ENCODE measurements around the gene DHX15. TPM values are rescaled to one million over a fixed set of nuclear protein-coding genes. Genes with fewer than 3 reads are reported as not detected.

Gene DHX15
- total RNA-seq, 1 experiment from 2014 or later, result 240 TPM

DNA sequence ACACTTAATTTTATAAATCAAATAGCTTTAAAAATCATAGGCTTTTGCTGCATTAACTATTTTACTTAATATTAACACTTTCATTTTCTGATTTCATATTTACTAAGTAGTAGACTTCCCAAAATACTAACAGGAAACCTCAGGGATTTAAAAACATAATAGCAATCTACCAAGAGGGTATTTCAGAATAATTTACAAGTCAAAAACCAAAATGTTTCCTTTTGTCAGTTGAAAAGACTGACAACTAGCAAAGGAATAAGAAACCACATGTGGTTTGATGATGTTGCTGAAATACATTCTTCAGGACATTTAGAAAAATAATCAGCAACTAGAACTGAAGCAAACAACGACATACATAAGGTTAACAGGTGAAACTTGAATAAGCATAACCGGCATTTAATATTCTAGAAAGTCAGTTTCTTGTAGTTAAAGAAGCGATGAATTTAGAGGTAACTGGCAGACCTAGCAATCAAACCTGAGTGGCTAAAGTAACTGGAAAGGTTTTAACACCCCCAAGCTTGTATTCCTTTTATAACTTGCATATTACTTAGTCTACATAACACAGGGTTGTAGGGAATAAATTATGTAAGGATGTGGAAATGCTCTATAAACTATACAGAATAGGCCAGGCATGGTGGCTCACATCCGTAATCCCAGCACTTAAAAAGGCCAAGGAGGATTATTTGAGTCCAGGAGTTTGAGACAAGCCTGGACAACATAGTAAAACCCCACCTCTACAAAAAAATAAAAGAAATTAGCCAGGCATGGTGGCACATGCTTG, 40.0 kb downstream of the DHX15 start:
- peak overlapping the region; percentile 40 for H3K4me3 Mint-ChIP-seq
- peaks cover 76% of the 10 kb centered on the region for H3K4me1 Mint-ChIP-seq
- TF ChIP-seq SP1 (CRISPR knock-in tag; conservative IDR thresholded peaks at IDR 0.05) (no peak), SOX15 (CRISPR knock-in tag; IDR thresholded peaks at IDR 0.05) (no peak), ZNF396 (CRISPR knock-in tag; IDR thresholded peaks at IDR 0.05; ENCODE audit: borderline replicate concordance) (no peak), TEAD4 (CRISPR knock-in tag; IDR thresholded peaks at IDR 0.05) (no peak), GRHL2 (CRISPR knock-in tag; IDR thresholded peaks at IDR 0.05; ENCODE audit: insufficient replicate concordance, severe bottlenecking) (no peak), ZNF671 (CRISPR knock-in tag; IDR thresholded peaks at IDR 0.05) (no peak), TP53 (CRISPR knock-in tag; IDR thresholded peaks at IDR 0.05) (no peak), FOXJ3 (CRISPR knock-in tag; IDR thresholded peaks at IDR 0.05; ENCODE audit: borderline replicate concordance) (no peak), ZNF416 (CRISPR knock-in tag; IDR thresholded peaks at IDR 0.05) (no peak), TCF7 (CRISPR knock-in tag; IDR thresholded peaks at IDR 0.05; ENCODE audit: low read depth) (no peak), PRRX2 (CRISPR knock-in tag; IDR thresholded peaks at IDR 0.05) (no peak), SMAD4 (CRISPR knock-in tag; IDR thresholded peaks at IDR 0.05) (no peak), CREM (CRISPR knock-in tag; IDR thresholded peaks at IDR 0.05) (no peak), ZNF121 (CRISPR knock-in tag; IDR thresholded peaks at IDR 0.05) (no peak)
- TF ChIP-seq, protein P1, sequence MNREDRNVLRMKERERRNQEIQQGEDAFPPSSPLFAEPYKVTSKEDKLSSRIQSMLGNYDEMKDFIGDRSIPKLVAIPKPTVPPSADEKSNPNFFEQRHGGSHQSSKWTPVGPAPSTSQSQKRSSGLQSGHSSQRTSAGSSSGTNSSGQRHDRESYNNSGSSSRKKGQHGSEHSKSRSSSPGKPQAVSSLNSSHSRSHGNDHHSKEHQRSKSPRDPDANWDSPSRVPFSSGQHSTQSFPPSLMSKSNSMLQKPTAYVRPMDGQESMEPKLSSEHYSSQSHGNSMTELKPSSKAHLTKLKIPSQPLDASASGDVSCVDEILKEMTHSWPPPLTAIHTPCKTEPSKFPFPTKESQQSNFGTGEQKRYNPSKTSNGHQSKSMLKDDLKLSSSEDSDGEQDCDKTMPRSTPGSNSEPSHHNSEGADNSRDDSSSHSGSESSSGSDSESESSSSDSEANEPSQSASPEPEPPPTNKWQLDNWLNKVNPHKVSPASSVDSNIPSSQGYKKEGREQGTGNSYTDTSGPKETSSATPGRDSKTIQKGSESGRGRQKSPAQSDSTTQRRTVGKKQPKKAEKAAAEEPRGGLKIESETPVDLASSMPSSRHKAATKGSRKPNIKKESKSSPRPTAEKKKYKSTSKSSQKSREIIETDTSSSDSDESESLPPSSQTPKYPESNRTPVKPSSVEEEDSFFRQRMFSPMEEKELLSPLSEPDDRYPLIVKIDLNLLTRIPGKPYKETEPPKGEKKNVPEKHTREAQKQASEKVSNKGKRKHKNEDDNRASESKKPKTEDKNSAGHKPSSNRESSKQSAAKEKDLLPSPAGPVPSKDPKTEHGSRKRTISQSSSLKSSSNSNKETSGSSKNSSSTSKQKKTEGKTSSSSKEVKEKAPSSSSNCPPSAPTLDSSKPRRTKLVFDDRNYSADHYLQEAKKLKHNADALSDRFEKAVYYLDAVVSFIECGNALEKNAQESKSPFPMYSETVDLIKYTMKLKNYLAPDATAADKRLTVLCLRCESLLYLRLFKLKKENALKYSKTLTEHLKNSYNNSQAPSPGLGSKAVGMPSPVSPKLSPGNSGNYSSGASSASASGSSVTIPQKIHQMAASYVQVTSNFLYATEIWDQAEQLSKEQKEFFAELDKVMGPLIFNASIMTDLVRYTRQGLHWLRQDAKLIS (CRISPR knock-in tag; IDR thresholded peaks at IDR 0.05; ENCODE audit: borderline replicate concordance), result no peak
- TF ChIP-seq, protein P2, sequence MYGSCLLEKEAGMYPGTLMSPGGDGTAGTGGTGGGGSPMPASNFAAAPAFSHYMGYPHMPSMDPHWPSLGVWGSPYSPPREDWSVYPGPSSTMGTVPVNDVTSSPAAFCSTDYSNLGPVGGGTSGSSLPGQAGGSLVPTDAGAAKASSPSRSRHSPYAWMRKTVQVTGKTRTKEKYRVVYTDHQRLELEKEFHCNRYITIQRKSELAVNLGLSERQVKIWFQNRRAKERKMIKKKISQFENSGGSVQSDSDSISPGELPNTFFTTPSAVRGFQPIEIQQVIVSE (CRISPR knock-in tag; IDR thresholded peaks at IDR 0.05; ENCODE audit: borderline replicate concordance), result no peak
- TF ChIP-seq, protein P3, sequence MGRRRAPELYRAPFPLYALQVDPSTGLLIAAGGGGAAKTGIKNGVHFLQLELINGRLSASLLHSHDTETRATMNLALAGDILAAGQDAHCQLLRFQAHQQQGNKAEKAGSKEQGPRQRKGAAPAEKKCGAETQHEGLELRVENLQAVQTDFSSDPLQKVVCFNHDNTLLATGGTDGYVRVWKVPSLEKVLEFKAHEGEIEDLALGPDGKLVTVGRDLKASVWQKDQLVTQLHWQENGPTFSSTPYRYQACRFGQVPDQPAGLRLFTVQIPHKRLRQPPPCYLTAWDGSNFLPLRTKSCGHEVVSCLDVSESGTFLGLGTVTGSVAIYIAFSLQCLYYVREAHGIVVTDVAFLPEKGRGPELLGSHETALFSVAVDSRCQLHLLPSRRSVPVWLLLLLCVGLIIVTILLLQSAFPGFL (CRISPR knock-in tag; IDR thresholded peaks at IDR 0.05; ENCODE audit: borderline replicate concordance), result no peak
- TF ChIP-seq, protein P4, sequence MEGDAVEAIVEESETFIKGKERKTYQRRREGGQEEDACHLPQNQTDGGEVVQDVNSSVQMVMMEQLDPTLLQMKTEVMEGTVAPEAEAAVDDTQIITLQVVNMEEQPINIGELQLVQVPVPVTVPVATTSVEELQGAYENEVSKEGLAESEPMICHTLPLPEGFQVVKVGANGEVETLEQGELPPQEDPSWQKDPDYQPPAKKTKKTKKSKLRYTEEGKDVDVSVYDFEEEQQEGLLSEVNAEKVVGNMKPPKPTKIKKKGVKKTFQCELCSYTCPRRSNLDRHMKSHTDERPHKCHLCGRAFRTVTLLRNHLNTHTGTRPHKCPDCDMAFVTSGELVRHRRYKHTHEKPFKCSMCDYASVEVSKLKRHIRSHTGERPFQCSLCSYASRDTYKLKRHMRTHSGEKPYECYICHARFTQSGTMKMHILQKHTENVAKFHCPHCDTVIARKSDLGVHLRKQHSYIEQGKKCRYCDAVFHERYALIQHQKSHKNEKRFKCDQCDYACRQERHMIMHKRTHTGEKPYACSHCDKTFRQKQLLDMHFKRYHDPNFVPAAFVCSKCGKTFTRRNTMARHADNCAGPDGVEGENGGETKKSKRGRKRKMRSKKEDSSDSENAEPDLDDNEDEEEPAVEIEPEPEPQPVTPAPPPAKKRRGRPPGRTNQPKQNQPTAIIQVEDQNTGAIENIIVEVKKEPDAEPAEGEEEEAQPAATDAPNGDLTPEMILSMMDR (IDR thresholded peaks at IDR 0.05), result no peak
- TF ChIP-seq, protein P5, sequence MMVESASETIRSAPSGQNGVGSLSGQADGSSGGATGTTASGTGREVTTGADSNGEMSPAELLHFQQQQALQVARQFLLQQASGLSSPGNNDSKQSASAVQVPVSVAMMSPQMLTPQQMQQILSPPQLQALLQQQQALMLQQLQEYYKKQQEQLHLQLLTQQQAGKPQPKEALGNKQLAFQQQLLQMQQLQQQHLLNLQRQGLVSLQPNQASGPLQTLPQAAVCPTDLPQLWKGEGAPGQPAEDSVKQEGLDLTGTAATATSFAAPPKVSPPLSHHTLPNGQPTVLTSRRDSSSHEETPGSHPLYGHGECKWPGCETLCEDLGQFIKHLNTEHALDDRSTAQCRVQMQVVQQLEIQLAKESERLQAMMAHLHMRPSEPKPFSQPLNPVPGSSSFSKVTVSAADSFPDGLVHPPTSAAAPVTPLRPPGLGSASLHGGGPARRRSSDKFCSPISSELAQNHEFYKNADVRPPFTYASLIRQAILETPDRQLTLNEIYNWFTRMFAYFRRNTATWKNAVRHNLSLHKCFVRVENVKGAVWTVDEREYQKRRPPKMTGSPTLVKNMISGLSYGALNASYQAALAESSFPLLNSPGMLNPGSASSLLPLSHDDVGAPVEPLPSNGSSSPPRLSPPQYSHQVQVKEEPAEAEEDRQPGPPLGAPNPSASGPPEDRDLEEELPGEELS (CRISPR knock-in tag; IDR thresholded peaks at IDR 0.05), result no peak
- ChIA-PET POLR2A (interaction anchor here (0.5 to 1.3 kb wide), 2 partner anchors 31 to 35 kb away, joined by 3 read pairs; no protein-coding TSS in a partner anchor), CTCF (interaction anchor here (0.9 kb wide), 1 partner anchor 29 kb away, joined by 3 read pairs; no protein-coding TSS in a partner anchor)
- H3K9me3 Mint-ChIP-seq, result no peaks in the 10 kb centered on the region
- DNase-seq (ENCODE audit: low spot score) (no peak), ATAC-seq (peak; percentile 32)
- peak overlapping the region; percentile 88 for H3K27ac Mint-ChIP-seq
- peaks cover 58% of the 10 kb centered on the region for H3K36me3 Mint-ChIP-seq
- H3K27me3 Mint-ChIP-seq (ENCODE audit: low read depth), result no peaks in the 10 kb centered on the region
